GM18511 (cell line): ENCODE measurements around the gene MRPL38.
"Not testable (repeated sequence)": the region's sequence is repeated elsewhere in the genome, so short reads cannot be mapped to it uniquely, and the experiment has no call there.

Source experiments
- ATAC-seq: cut with Tn5 transposase; IDR thresholded peaks from one replicate; pipeline ENCODE4 v1.9.1; 2021; ENCODE audit warnings: mild to moderate bottlenecking, moderate library complexity; ENCODE audit not compliant: unreplicated experiment

MRPL38 gene

DNA sequence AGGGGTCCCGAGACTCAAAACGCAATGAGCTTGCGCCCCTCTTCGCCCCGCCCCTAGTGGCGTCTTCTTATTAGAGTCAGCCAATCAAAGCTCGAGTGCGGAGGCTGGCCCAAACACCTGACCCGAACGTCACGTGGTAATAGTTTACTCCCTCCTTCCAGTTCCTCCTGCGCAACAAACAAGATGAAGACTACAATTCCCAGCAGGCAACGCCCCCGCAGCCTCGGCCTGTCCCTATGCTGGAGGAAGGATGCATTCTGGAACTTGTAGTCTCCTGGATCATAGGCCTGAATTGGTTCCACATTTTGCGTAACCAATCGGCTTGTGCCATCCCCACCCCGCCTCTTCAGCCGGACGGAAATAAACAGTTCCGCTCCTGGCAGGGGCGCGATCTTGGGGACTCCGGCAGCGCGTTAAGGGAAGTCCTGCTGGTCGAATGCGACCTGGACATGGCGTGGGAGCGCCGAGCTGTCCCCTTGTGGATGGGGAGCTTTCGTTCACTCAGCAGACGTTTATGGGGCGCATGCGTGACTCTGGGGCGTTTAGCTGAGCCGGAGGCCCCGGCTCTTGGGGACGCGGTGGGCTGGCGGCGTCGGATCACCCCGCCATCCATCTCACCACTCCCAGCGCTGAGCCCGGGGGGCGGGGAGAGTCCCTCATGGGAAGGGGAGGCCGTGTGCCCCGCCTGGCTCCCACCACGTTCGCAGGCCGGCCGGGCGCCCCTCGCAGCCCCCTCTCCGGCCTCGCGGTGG, 49.2 kb downstream of the MRPL38 start, which contains the start of gene WBP2:
Gene WBP2 (minus strand): TSS at position 26 of the 752 bp plus-strand sequence. CDS start 38 bp downstream, outside the sequence.
- peak; percentile 87 for ATAC-seq

DNA sequence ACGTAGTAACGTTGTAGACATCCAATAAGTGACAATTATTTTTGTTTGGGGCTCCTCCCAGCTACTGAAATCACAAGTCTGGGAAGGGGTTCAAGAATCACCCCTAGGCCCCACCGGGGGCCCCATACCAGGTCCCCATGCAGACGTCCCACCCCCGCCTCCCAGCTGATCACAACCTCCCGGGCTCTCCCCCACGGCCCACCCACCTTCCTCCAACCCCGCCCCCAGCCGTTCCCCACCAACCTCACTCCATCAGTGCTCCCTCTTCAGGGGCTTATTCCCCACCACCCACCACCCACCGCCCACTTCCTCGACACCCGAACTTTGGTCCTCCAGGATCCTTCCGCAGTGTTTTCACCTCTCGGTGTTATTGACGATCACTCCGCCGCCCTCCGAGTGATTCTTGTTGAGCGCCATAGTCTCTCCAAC, 49.8 kb downstream of the MRPL38 start:
- ATAC-seq, result no peak

DNA sequence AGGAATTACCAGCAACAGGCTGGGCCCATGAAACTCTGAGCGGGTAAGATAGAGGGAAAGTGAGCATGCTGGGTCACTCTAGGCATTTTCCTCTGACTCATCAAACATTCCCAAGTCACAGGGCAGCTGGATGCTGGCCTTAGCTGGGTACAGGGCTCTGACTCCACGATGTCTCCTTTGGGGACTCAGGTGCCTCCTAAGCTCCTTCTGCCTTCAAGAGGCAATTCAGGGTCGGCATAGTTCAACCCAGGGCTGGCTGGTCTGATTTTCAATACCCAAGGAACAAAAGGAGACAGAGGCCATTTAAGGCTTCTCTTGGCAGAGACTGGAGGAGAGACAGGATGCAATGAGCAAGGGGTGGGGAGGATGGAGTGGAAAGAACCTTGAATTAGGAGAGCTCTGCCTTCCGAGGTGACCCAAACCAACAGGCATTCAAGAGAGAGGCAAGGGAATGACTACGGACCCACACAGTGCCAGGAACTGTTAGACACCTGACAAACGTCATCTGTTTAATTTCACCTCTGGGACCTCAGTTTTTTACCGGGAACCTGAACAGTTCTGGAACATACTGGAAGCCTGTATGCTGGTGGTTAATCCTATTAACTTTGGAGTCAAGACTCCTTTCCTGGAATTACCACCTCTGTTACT, 50.5 kb downstream of the MRPL38 start:
- ATAC-seq, result no peak

DNA sequence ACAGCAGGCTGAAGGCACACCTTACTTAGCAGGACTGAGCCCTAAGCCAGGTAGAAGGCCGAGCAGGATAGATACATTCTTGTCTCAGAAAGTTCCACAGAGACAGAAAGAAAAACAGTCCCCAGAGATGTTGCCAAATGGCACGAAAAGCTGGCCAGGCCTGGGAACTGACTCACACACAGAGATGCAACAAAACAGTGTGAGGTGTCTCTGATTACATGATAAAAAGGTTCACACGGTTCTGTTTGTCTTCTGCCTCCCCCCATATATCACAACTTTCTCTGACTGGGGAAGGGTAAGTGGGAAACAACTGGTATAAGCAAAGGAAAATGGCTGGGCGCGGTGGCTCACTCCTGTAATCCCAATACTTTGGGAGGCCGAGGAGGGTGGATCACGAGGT, 51.3 kb downstream of the MRPL38 start:
- ATAC-seq, result no peak

DNA sequence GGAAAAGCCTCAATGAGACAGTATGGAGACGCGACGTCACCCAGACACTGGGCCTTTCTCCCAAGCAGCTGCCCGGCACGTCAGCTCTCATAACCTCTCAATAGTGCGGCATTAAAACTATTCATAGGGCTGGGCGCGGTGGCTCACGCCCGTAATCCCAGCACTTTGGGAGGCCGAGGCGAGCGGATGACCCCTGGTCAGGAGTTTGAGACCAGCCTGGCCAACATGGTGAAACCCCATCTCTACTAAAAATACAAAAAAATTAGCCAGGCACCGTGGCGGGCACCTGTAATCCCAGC, 53.0 kb downstream of the MRPL38 start:
- ATAC-seq, result not testable (repeated sequence)

DNA sequence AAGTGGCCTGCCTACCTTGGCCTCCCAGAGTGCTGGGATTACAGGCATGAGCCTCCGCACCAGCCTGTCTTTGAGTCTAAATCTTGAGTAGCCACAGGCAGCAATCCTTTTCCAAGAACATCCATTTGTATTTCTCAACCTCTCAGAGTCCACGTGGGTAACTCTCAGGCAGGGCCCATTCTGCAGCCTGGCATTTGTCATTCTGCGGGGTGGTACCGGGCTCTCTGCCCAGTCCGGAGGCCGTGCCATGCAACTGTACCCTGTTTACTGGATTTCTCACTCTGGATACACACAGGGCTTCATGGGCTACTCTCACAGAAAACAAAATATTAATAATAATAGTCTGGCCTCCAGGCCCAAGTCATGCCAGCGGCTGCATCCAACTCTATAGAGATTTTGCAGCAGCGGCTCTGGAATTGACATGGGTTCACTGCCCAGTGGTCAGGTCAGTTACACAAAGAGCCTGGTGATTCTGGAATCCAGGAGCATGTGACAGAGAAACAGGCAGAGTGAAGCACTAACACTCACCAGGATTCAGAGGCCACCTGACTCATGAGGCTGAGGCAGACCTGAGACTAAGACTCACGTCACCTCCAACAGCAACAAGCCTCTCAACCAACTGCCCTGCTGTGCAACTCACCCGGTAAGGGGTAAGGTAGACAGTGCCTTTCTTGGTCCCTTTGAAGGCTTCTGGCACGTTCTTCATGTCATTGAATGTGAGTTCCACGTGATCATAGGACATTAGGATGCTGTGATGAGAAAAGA, 53.6 kb downstream of the MRPL38 start:
- ATAC-seq, result no peak

DNA sequence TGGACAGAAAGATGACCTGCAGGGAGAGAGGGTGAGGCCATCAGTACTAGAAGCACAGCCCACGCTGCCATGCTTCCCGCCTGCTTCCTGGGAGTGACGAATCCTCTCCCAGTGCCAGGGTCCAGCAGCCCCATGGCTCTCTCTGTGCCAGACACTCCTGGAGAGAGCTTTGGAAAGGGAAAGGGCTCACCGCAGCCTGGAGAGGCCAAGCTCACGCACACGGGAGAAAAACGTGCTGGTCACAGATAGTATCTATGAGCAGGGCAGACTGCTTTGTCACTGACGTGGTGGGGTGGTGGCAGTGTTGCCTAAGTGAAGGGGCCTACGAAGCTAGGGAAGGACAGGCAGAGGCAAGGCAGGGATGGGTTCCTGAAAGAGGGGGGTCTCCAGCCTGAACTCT, 55.0 kb downstream of the MRPL38 start:
- no peak for ATAC-seq

DNA sequence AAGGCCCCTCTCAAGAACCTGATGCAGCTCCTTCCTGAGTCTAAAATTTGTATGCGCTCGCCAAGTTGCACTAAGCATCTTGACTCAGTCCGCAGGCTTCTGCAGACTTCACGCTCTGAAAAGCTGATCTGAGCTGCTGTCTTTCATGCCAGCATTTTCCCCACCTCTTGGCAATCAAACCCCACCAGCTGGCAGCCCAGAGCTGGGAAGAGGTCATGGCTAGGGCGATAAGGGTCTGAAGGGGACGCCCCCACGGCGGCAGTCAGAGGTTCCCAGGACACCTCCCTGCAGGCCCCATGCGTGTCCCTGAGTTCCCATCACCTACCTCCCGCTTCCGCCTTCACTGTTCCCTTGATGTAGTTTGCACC, 55.4 kb downstream of the MRPL38 start:
- no peak for ATAC-seq
